HCEC 1CT (cell line): ENCODE data around the gene ACOT11.

Experiments used
- DNase-seq: peaks from one replicate; pipeline ENCODE4 v3.0.0-alpha.2; 2017

Gene ACOT11

DNA sequence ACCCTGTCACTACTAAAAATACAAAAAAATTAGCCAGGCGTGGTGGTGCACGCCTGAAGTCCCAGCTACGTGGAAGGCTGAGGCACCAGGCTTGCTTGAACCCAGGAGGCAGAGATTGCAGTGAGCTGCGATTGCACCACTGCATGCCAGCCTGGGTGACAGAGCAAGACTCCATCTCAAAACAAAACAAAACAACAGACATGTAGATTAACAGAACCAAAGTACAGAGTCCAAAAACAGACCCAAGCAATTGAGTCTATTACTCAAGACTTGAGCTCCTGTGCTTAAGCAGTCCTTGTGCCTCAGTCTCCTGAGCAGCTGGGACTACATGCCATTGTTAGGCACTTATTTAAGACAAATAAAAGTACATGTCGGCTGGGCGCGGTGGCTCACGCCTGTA is 9.5 kb upstream of the ACOT11 start:
- DNase-seq, result no peak

DNA sequence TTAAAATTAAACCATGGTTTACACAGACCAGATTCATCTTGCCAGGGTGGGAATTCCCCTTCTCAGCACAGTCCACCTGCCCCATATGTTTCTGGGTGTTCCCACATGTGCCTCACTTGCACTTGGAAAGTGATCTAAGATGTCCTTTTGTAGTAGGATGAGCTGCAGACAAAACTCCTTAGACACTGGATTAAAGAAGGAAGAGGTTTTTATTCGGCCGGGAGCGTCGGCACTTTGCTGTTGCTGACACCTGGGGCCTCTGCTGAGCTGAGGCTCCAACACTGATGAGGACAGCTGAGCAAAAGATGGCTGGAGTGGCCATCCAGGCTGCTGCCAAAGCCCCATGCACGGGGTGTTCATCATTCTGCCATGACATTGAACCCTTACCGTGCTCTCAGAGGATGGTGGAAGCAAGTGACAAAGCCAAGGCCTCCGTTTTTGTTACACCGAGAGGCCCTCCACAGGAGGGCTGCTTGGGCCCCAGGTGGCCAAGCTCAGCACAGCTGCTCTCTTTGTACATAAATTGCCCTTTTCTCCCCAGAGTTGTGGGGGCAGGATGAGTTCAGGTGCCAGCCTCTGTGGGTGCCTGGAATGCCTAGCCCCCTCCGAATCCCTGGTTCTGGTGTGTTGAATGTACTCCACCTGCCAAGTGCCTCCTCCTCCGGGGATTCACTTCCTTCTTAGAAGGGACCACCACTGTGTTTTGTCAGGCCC is 7.3 kb upstream of the ACOT11 start:
- DNase-seq, result no peak

GRCh38 chr1:54542120-54542961 is 5.7 kb upstream of the ACOT11 start:
- DNase-seq, result peak; percentile 41

DNA sequence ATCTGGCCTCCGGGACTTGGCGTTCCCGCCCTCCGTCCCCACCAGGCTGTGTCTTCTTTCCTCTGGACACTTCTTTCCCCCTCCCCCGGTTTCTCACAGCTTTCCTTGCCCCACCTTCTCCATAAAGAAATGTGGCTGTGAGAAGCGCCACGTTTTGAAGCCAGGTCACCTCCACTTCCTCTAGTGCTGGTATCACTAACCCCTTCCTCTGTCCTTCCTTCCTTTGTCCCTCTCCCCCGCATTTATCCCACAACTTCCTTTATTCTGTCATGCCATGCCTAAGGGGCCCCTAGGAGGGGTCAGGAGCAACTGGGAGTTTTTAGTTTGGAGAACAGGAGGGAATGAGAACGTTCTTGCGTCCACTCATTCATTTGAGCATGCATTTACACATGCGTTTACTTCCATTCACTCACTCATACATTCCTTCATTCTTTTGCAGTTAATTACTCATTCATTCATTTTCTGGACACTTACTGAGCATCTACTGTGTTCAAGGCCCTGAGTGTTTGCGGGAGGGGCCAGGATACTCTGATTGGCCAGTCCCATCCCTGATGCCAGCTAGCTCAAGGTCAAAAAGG is 5.0 kb upstream of the ACOT11 start:
- peak; percentile 28 for DNase-seq

- peak; percentile 69 for DNase-seq
Measured at GRCh38 chr1:54543729-54544496, 4.1 kb upstream of the ACOT11 start.

- DNase-seq, result no peak
Measured at GRCh38 chr1:54545916-54546635, 2.0 kb upstream of the ACOT11 start.

- no peak for DNase-seq
Measured at GRCh38 chr1:54546651-54547401, 1.2 kb upstream of the ACOT11 start.

- DNase-seq, result no peak
Measured at GRCh38 chr1:54548389-54549044, 489 bp downstream of the ACOT11 start.

DNA sequence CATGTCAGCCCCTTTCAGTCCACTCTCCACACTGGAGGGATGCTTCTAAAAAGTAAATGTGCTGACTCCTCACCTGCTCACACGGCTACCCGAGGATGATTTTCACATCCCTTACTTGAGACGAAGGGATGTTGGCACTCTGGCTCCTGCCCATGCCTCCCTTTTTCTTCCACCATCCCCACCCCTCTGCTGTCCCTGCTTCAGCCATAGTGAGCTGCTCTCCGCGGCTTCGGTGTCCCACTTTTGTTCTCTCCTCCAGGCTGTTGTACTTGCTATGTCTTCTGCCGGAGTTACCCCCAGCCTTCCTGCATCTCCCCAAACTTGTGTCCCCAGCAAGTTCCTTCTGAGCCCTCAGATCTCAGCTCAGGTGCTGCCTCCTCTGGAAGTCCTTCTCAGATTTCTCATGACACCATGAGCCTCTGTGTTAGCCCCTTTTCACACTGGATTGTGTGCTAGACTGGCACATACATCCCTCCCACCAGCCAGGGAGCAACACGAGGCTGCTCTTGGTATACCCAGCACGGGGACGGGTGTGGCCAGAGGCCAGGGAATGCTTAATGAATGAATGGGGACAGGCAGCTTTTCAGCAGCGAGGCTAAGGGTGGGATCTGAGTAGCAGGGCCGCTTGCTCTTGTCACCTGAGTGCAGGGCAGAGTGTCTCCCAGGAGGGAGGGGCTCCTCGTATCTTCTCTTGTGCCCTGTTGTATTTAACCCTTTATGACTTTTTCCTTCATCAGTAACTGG is 1.3 kb downstream of the ACOT11 start:
- DNase-seq, result no peak

GRCh38 chr1:54551891-54552290 is 3.9 kb downstream of the ACOT11 start:
- DNase-seq, result no peak

DNA sequence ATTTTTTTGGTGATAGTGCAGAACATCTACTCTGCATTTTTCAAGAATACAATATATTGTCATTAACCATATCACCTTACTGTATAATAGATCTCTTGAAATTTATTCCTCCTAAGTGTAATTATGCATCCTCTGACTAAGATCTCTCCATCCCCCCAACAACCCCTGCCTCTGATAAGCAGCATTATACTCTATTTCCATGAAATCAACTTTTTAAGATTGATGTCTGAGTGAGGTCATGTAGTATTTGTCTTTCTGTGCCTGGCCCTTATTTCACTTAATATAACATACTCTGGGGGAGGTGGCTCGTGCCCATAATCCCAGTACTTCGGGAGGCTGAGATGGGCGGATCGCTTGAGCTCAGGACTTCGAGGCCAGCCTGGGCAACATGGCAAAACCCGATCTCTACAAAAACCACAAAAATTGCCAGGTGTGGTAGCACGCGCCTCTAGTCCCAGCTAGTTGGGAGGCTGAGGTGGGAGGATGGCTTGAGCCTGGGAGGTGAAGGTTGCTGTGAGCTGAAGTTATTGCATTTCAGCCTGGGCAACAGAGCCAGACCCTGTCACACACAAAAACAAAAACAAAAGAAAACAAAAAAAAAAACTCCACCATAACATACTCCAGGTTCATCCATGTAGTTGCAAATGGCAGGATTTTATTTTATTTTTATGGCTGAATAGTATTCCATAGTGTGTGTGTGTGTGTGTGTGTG is 5.7 kb downstream of the ACOT11 start:
- DNase-seq, result no peak

DNA sequence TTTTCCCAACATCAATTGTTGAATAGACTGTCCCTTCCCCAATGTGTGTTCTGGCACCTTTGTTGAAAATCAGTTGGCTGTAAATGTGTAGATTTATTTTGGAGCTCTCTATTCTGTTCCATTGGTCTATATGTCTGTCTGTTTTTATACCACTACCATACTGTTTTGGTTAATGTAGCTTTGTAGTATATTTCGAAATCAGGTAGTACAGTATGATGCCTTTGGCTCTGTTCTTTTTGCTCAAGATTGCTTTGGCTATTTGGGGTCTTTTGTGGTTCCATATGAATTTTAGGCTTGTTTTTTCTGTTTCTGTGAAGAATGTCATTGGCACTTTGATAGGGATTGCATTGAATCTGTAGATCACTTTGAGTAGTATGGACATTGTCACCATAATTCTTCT is 8.1 kb downstream of the ACOT11 start:
- DNase-seq, result no peak

- no peak for DNase-seq
Measured at GRCh38 chr1:54557671-54558355, 9.8 kb downstream of the ACOT11 start.

- no peak for DNase-seq
Measured at GRCh38 chr1:54558434-54559030, 10.5 kb downstream of the ACOT11 start.

DNA sequence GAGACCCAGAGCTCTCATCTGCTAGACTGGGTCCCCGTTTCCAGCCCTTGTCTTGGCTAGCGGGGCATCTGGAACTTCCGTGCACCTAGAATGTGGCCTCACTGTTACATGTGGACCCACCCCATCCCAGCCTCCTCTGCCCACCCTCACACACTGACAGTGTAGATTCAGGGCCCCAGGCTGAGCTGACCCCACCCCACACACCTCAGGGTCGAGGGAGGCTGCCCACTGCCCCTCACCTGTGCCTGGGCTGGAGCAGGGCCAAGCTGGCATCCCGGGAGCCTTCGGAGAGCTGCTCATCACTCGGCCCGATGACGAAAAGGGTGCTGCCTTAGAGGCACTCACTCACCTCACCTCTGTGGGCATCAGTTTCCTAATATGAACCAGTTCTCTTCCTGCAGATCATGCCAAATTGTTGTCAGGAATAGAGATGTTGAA is 11.1 kb downstream of the ACOT11 start:
- no peak for DNase-seq

GRCh38 chr1:54559771-54560231 is 11.8 kb downstream of the ACOT11 start:
- no peak for DNase-seq

- no peak for DNase-seq
Measured at GRCh38 chr1:54564312-54565112, 16.5 kb downstream of the ACOT11 start.

GRCh38 chr1:54565113-54565501 is 17.1 kb downstream of the ACOT11 start:
- DNase-seq, result no peak
